Osteocyte (in vitro differentiated cells): ENCODE measurements around the gene PCDHGA8. TPM values are rescaled to one million over a fixed set of nuclear protein-coding genes. Genes with fewer than 3 reads are reported as not detected.

Experiments
- DNase-seq: peaks from one replicate; pipeline ENCODE4 v3.0.0; 2021; ENCODE audit warnings: mixed read lengths; ENCODE audit not compliant: unreplicated experiment; ENCODE audit errors: extremely low spot score
- H3K27ac Mint-ChIP-seq: one replicate; pipeline ENCODE4 v1.8.0; 2021; ENCODE audit warnings: mild to moderate bottlenecking, mixed read lengths; ENCODE audit not compliant: unreplicated experiment
- H3K27me3 Mint-ChIP-seq: one replicate; pipeline ENCODE4 v1.8.0; 2021; ENCODE audit warnings: mixed read lengths; ENCODE audit not compliant: unreplicated experiment
- H3K36me3 Mint-ChIP-seq: one replicate; pipeline ENCODE4 v1.8.0; 2021; ENCODE audit warnings: mixed read lengths; ENCODE audit not compliant: unreplicated experiment
- H3K4me1 Mint-ChIP-seq: one replicate; pipeline ENCODE4 v1.8.0; 2021; ENCODE audit warnings: mixed read lengths; ENCODE audit not compliant: unreplicated experiment
- H3K4me3 Mint-ChIP-seq: one replicate; pipeline ENCODE4 v1.8.0; 2021; ENCODE audit warnings: mild to moderate bottlenecking, moderate library complexity, mixed read lengths; ENCODE audit not compliant: unreplicated experiment
- H3K9me3 Mint-ChIP-seq: one replicate; pipeline ENCODE4 v1.8.0; 2021; ENCODE audit warnings: mixed read lengths; ENCODE audit not compliant: unreplicated experiment
- CTCF ChIP-seq: fragments of 200-600 bp; sonication (generic); IDR thresholded peaks from 2 replicates; pipeline ENCODE4 v1.5.0; 2021; ENCODE audit warnings: antibody characterized with exemption, mild to moderate bottlenecking, moderate library complexity
- total RNA-seq: library from RNA; stranded (reverse); gene quantifications from 2 replicates; pipeline ENCODE4 v1.2.1, GENCODE V29; 2021

PCDHGA8 gene
- total RNA-seq, 1 donor from 2014 or later, result 0.51 TPM

GRCh38 chr5:141349917-141350619, 42.4 kb upstream of the PCDHGA8 start, which contains the start of gene PCDHGB1:
Gene PCDHGB1, plus strand, starts transcription at chr5:141350099. Its CDS starts 162 bp downstream, at chr5:141350261.
- no peak for DNase-seq
- Mint-ChIP-seq H3K27me3 (no peaks in the 10 kb centered on the region), H3K36me3 (peaks cover 1% of the 10 kb centered on the region), H3K27ac (no peak within 1 kb of the TSS), H3K9me3 (peaks cover 25% of the 10 kb centered on the region), H3K4me1 (peaks cover 1% of the 10 kb centered on the region), H3K4me3 (no peak within 1 kb of the TSS)
- TF ChIP-seq CTCF, result peak; percentile 33

GRCh38 chr5:141351591-141351990, 40.8 kb upstream of the PCDHGA8 start:
- Mint-ChIP-seq H3K36me3 (peaks cover 1% of the 10 kb centered on the region), H3K27me3 (no peaks in the 10 kb centered on the region), H3K4me1 (peaks cover 1% of the 10 kb centered on the region), H3K27ac (no peak overlapping the region), H3K4me3 (no peak overlapping the region), H3K9me3 (peaks cover 28% of the 10 kb centered on the region)
- TF ChIP-seq CTCF, result no peak
- no peak for DNase-seq

GRCh38 chr5:141354900-141355469, 37.4 kb upstream of the PCDHGA8 start, which contains the start of gene PCDHGA4:
Gene PCDHGA4, plus strand, starts transcription at chr5:141355021. Its CDS starts 87 bp downstream, at chr5:141355108.
- no peak within 1 kb of the TSS for H3K27ac Mint-ChIP-seq
- peaks cover 35% of the 10 kb centered on the region for H3K9me3 Mint-ChIP-seq
- no peak for TF ChIP-seq CTCF
- DNase-seq, result no peak
- H3K27me3 Mint-ChIP-seq, result no peaks in the 10 kb centered on the region
- H3K4me1 Mint-ChIP-seq, result peaks cover 1% of the 10 kb centered on the region
- H3K36me3 Mint-ChIP-seq, result peaks cover 1% of the 10 kb centered on the region
- H3K4me3 Mint-ChIP-seq, result no peak within 1 kb of the TSS

GRCh38 chr5:141355641-141356040, 36.8 kb upstream of the PCDHGA8 start:
- Mint-ChIP-seq H3K36me3 (no peaks in the 10 kb centered on the region), H3K27ac (no peak overlapping the region), H3K4me1 (no peaks in the 10 kb centered on the region), H3K4me3 (no peak overlapping the region), H3K27me3 (no peaks in the 10 kb centered on the region), H3K9me3 (peaks cover 37% of the 10 kb centered on the region)
- DNase-seq, result no peak
- TF ChIP-seq CTCF, result no peak

GRCh38 chr5:141356133-141356532, 36.3 kb upstream of the PCDHGA8 start:
- peaks cover 38% of the 10 kb centered on the region for H3K9me3 Mint-ChIP-seq
- H3K4me1 Mint-ChIP-seq, result no peaks in the 10 kb centered on the region
- H3K36me3 Mint-ChIP-seq, result no peaks in the 10 kb centered on the region
- DNase-seq, result no peak
- no peak overlapping the region for H3K4me3 Mint-ChIP-seq
- TF ChIP-seq CTCF, result no peak
- H3K27ac Mint-ChIP-seq, result no peak overlapping the region
- H3K27me3 Mint-ChIP-seq, result no peaks in the 10 kb centered on the region
